ENCODE measurements around the gene GRAMD1B.
A peak's percentile ranks its signal among the peaks of the same experiment; 100 is the strongest.

GRAMD1B gene

GRCh38 chr11:123585206-123585605 is 155.1 kb downstream of the GRAMD1B start:
- no peak for DNase-seq (ENCODE audit: low read depth)
- no peak overlapping the region for H3K4me3 ChIP-seq (ENCODE audit: low read length)
- TF ChIP-seq CTCF (IDR thresholded peaks at IDR 0.05; ENCODE audit: insufficient read depth, low read depth, low read length, missing control alignments), result no peak

- DNase-seq (ENCODE audit: low read depth), result no peak
- TF ChIP-seq CTCF (IDR thresholded peaks at IDR 0.05; ENCODE audit: insufficient read depth, low read depth, low read length, missing control alignments), result no peak
- no peak overlapping the region for H3K4me3 ChIP-seq (ENCODE audit: low read length)
Observed at GRCh38 chr11:123585706-123586105, 155.6 kb downstream of the GRAMD1B start.

- no peak for DNase-seq (ENCODE audit: low read depth)
- no peak for TF ChIP-seq CTCF (IDR thresholded peaks at IDR 0.05; ENCODE audit: insufficient read depth, low read depth, low read length, missing control alignments)
- H3K4me3 ChIP-seq (ENCODE audit: low read length), result no peak overlapping the region
Observed at GRCh38 chr11:123586568-123586967, 156.5 kb downstream of the GRAMD1B start.

- H3K4me3 ChIP-seq (ENCODE audit: low read length), result no peak overlapping the region
- DNase-seq (ENCODE audit: low read depth), result peak; percentile 9
- no peak for TF ChIP-seq CTCF (IDR thresholded peaks at IDR 0.05; ENCODE audit: insufficient read depth, low read depth, low read length, missing control alignments)
Observed at GRCh38 chr11:123587044-123587443, 157.0 kb downstream of the GRAMD1B start.

- no peak for TF ChIP-seq CTCF (IDR thresholded peaks at IDR 0.05; ENCODE audit: insufficient read depth, low read depth, low read length, missing control alignments)
- DNase-seq (ENCODE audit: low read depth), result no peak
Observed at GRCh38 chr11:123587559-123587958, 157.5 kb downstream of the GRAMD1B start.

GRCh38 chr11:123588117-123588863 is 158.2 kb downstream of the GRAMD1B start:
- no peak for DNase-seq (ENCODE audit: low read depth)
- H3K4me3 ChIP-seq (ENCODE audit: low read length), result no peak overlapping the region
- no peak for TF ChIP-seq CTCF (IDR thresholded peaks at IDR 0.05; ENCODE audit: insufficient read depth, low read depth, low read length, missing control alignments)

More at GRCh38 chr11:123587559-123587958, 157.5 kb downstream of the GRAMD1B start:
- no peak overlapping the region for H3K4me3 ChIP-seq (ENCODE audit: low read length)

GRCh38 chr11:123588864-123589262 is 158.8 kb downstream of the GRAMD1B start:
- no peak for DNase-seq (ENCODE audit: low read depth)

More at GRCh38 chr11:123588864-123589262, 158.8 kb downstream of the GRAMD1B start:
- H3K4me3 ChIP-seq (ENCODE audit: low read length), result no peak overlapping the region
- TF ChIP-seq CTCF (IDR thresholded peaks at IDR 0.05; ENCODE audit: insufficient read depth, low read depth, low read length, missing control alignments), result no peak

Data from epithelial cell of esophagus (primary cell).